ENCODE measurements around the gene OR4D2.

- TF ChIP-seq CTCF (IDR thresholded peaks at IDR 0.05; ENCODE audit: insufficient read depth, low read length, poor library complexity, severe bottlenecking) (no peak), EZH2phosphoT487 (conservative IDR thresholded peaks at IDR 0.05; ENCODE audit: low read length) (no peak)
Measured at GRCh38 chr17:58196610-58197009, 29.8 kb downstream of the OR4D2 start.
